Peyer's patch (tissue), 4 donors: ENCODE measurements around the gene PTPRB.

Experiments used
- CTCF ChIP-seq, 6 experiments: fragments of 450-650 bp in 4 of 6; fragments of 200-600 bp in 2 of 6; sonication (generic) in 1 of 6; IDR thresholded peaks; one replicate each; pipeline ENCODE4 v1.5.1; 2017 to 2019; ENCODE audit warnings: antibody characterized with exemption in 6 of 6, mild to moderate bottlenecking in 3 of 6, moderate library complexity in 1 of 6
- POLR2A ChIP-seq, 2 donors: fragments of 450-650 bp; IDR thresholded peaks; one replicate each; pipeline ENCODE4 v1.5.1; 2017; ENCODE audit warnings: antibody characterized with exemption in 2 of 2, mild to moderate bottlenecking in 2 of 2, moderate library complexity in 2 of 2

GRCh38 chr12:70644861-70645260 is 7.6 kb upstream of the PTPRB start:
- TF ChIP-seq CTCF (IDR thresholded peaks at IDR 0.05) (no peak), POLR2A (IDR thresholded peaks at IDR 0.05) (no peak)
